ENCODE data around the gene ZDHHC20. TPM values are rescaled to one million over a fixed set of nuclear protein-coding genes. Genes with fewer than 3 reads are reported as not detected.

Gene ZDHHC20
- total RNA-seq, 4 donors from 2014 or later = 29.9 to 104 (median 76.9) TPM

DNA sequence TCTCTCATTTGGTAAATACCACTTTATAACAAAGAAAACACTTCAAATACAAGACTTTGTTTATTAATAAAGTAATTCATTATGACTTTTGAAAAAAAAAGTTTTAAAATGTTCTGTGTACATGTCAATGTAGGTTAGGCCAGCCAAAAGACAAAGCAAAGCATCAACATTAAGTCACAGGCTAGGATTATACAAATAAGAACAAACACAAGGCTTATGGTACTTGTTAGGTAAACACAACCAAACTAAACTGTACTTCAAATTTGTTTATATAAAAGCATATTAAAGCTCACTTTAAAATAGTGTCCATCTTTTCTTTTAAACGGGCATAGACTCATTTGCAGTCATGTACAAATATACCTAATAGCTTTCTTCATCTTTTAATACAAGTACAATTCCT, 86.6 kb downstream of the ZDHHC20 start:
- in situ Hi-C loops (cut with MboI; ENCODE audit: low pct_ligation_motif_present in 1 of 4, low pct_unique_long_range_greater_than_20kb in 1 of 4, low sequenced_read_pairs in 3 of 4) = no loop called here

DNA sequence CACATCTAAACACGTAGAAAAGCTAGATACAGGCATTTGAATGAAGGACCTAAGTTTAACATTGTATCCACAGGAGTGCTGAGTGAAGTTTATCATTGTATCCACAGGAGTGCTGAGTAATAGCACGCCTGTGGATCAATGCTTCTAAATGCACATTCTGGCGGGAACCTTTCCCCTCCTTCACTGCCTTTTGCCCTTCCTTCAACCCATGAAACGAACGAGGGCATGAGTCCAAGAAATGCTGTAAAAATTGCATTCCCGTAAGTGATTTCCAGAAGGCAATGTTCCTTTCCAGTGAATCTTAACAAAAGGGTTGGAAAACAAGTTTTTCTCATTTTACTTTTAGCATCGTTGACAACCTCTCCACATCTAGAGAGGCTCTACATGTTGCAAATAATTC, 88.1 kb downstream of the ZDHHC20 start:
- Histone ChIP-seq H3K36me3 (peaks cover 0 to 8% (median 0%) of the 10 kb centered on the region in 4 donors), H3K27me3 (no peaks in the 10 kb centered on the region), H3K4me3 (no peak overlapping the region), H3K27ac (no peak overlapping the region), H3K9me3 (no peaks in the 10 kb centered on the region), H3K4me1 (no peaks in the 10 kb centered on the region)
- DNase-seq = no peak
- intact Hi-C loops (cut with DNase I; ENCODE audit: low total_unique reads) = no loop called here
- in situ Hi-C loops (cut with MboI; ENCODE audit: low pct_ligation_motif_present in 1 of 4, low pct_unique_long_range_greater_than_20kb in 1 of 4, low sequenced_read_pairs in 3 of 4) = no loop called here
- TF ChIP-seq POLR2A (IDR thresholded peaks at IDR 0.05) (no peak), EP300 (IDR thresholded peaks at IDR 0.05; ENCODE audit: low read depth) (no peak), POLR2AphosphoS5 (IDR thresholded peaks at IDR 0.05) (no peak)
- TF ChIP-seq, protein P1, sequence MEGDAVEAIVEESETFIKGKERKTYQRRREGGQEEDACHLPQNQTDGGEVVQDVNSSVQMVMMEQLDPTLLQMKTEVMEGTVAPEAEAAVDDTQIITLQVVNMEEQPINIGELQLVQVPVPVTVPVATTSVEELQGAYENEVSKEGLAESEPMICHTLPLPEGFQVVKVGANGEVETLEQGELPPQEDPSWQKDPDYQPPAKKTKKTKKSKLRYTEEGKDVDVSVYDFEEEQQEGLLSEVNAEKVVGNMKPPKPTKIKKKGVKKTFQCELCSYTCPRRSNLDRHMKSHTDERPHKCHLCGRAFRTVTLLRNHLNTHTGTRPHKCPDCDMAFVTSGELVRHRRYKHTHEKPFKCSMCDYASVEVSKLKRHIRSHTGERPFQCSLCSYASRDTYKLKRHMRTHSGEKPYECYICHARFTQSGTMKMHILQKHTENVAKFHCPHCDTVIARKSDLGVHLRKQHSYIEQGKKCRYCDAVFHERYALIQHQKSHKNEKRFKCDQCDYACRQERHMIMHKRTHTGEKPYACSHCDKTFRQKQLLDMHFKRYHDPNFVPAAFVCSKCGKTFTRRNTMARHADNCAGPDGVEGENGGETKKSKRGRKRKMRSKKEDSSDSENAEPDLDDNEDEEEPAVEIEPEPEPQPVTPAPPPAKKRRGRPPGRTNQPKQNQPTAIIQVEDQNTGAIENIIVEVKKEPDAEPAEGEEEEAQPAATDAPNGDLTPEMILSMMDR (IDR thresholded peaks at IDR 0.05) = no peak
- WGBS, 2 donors (ENCODE audit: low coverage in 1 of 2) = 52 to 64% methylated on average over 7 of the region's 7 CpGs

More for the DNA sequence above, 86.6 kb downstream of the ZDHHC20 start:
- no peak overlapping the region for H3K4me3 ChIP-seq
- intact Hi-C loops (cut with DNase I; ENCODE audit: low total_unique reads) = no loop called here
- no peaks in the 10 kb centered on the region for H3K27me3 ChIP-seq
- peaks cover 0 to 8% (median 0%) of the 10 kb centered on the region in 4 donors for H3K36me3 ChIP-seq
- H3K27ac ChIP-seq = no peak overlapping the region
- DNase-seq = no peak
- TF ChIP-seq POLR2A (IDR thresholded peaks at IDR 0.05) = no peak
- TF ChIP-seq EP300 (IDR thresholded peaks at IDR 0.05; ENCODE audit: low read depth) = no peak
- H3K4me1 ChIP-seq = no peaks in the 10 kb centered on the region
- WGBS, 2 donors (ENCODE audit: low coverage in 1 of 2) = 50 to 60% methylated on average over 1 of the region's 1 CpG
- H3K9me3 ChIP-seq = no peaks in the 10 kb centered on the region

DNA sequence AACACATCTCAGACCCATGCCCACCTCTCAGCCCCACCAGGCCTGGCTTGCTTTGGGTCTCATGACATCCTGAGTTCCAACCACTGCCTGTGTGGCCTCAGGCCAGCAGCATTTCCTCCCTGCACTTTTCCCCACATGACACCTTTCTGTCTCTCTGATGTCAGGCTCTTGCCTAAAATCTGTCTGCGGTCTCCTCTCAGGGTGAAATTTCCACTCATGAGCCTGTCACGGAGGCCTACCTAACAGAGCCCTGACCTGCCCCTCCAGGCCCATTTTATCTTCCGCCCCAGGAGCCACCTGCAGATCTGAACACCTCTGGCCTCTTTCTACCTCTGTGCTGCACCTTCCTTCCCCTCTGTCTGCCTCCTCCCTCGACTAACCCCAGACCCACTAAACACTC, 93.5 kb downstream of the ZDHHC20 start:
- DNase-seq = no peak
- no peak overlapping the region for H3K4me3 ChIP-seq
- in situ Hi-C loops (cut with MboI; ENCODE audit: low pct_ligation_motif_present in 1 of 4, low pct_unique_long_range_greater_than_20kb in 1 of 4, low sequenced_read_pairs in 3 of 4) (no loop called here), intact Hi-C loops (cut with DNase I; ENCODE audit: low total_unique reads) (no loop called here)
- H3K9me3 ChIP-seq = no peaks in the 10 kb centered on the region
- H3K27ac ChIP-seq = no peak overlapping the region
- H3K4me1 ChIP-seq = no peaks in the 10 kb centered on the region
- no peak for TF ChIP-seq POLR2AphosphoS5 (IDR thresholded peaks at IDR 0.05)
- TF ChIP-seq, protein P1 (IDR thresholded peaks at IDR 0.05) = no peak
- TF ChIP-seq POLR2A (IDR thresholded peaks at IDR 0.05) = no peak
- no peak for TF ChIP-seq EP300 (IDR thresholded peaks at IDR 0.05; ENCODE audit: low read depth)
- 77 to 80% methylated on average over 2 to 4 of the region's 4 CpGs for WGBS, 2 donors (ENCODE audit: low coverage in 1 of 2)
- no peaks in the 10 kb centered on the region for H3K27me3 ChIP-seq
- no peaks in the 10 kb centered on the region for H3K36me3 ChIP-seq

DNA sequence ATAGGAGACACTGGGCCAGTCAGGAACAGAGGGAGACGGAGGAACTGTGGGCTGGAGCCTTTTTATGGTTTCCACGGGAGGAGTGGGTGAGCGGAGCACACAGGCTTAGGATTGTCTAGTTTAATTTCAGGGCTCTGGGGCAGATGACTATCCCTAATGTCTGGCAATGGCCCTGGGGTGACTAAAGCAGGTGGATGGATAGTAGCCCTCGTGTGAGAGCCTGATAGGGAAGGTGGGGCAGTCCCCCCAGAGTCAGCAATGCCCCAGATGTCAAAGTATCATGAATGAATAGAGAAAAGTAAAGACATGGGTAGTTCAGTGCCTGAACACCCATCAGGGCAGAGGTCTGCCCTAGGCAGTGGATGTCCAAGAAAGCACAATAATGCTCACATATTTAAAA, 94.2 kb downstream of the ZDHHC20 start:
- H3K36me3 ChIP-seq = no peaks in the 10 kb centered on the region
- no peaks in the 10 kb centered on the region for H3K27me3 ChIP-seq
- no peak overlapping the region for H3K4me3 ChIP-seq
- no peaks in the 10 kb centered on the region for H3K9me3 ChIP-seq
- 84% methylated on average over 4 of the region's 4 CpGs; no CpG with 5 or more reads in 1 of the 2 donors for WGBS, 2 donors (ENCODE audit: low coverage in 1 of 2)
- intact Hi-C loops (cut with DNase I; ENCODE audit: low total_unique reads) (no loop called here), in situ Hi-C loops (cut with MboI; ENCODE audit: low pct_ligation_motif_present in 1 of 4, low pct_unique_long_range_greater_than_20kb in 1 of 4, low sequenced_read_pairs in 3 of 4) (no loop called here)
- no peak for DNase-seq
- H3K27ac ChIP-seq = no peak overlapping the region
- no peaks in the 10 kb centered on the region for H3K4me1 ChIP-seq
- no peak for TF ChIP-seq POLR2AphosphoS5 (IDR thresholded peaks at IDR 0.05)
- TF ChIP-seq POLR2A (IDR thresholded peaks at IDR 0.05) = no peak
- TF ChIP-seq EP300 (IDR thresholded peaks at IDR 0.05; ENCODE audit: low read depth) = no peak
- TF ChIP-seq, protein P1 (IDR thresholded peaks at IDR 0.05) = no peak

DNA sequence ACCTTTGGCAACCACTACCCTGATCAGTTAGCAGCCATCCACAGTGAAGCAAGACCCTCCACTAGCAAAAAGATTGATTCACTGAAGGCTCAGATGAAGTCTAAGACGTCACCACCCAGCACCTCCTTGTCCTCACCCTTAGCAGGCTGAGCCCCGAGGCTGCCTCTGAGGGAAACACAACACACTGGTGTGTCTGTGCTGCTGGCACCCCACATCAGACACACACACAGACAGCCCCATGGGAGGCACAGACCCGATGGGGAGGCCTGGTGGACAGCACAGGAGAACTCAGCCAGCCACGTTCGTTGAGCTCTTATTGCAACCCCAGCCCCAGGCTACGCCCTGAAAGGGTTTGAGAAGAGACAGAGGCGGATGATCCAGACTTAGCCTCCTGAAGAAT, 94.7 kb downstream of the ZDHHC20 start:
- no peak for DNase-seq
- 83 to 91% methylated on average over 1 to 7 of the region's 7 CpGs for WGBS, 2 donors (ENCODE audit: low coverage in 1 of 2)
- no peak overlapping the region for H3K4me3 ChIP-seq
- no peaks in the 10 kb centered on the region for H3K27me3 ChIP-seq
- H3K9me3 ChIP-seq = no peaks in the 10 kb centered on the region
- no peak overlapping the region for H3K27ac ChIP-seq
- no peaks in the 10 kb centered on the region for H3K4me1 ChIP-seq
- no peak for TF ChIP-seq EP300 (IDR thresholded peaks at IDR 0.05; ENCODE audit: low read depth)
- TF ChIP-seq, protein P1 (IDR thresholded peaks at IDR 0.05) = no peak
- TF ChIP-seq POLR2A (IDR thresholded peaks at IDR 0.05) = no peak
- no peak for TF ChIP-seq POLR2AphosphoS5 (IDR thresholded peaks at IDR 0.05)
- H3K36me3 ChIP-seq = no peaks in the 10 kb centered on the region
- in situ Hi-C loops (cut with MboI; ENCODE audit: low pct_ligation_motif_present in 1 of 4, low pct_unique_long_range_greater_than_20kb in 1 of 4, low sequenced_read_pairs in 3 of 4) = no loop called here
- intact Hi-C loops (cut with DNase I; ENCODE audit: low total_unique reads) = no loop called here
